Spleen (tissue), 11 donors: ENCODE measurements around the gene SMOC1. TPM values are rescaled to one million over a fixed set of nuclear protein-coding genes. Genes with fewer than 3 reads are reported as not detected.

Experiments
- DNase-seq: peaks from one replicate; pipeline ENCODE4 v3.0.0-alpha.2; 2020
- H3K27ac ChIP-seq, 8 donors: fragments of 200-600 bp; sonication (generic) in 7 of 8; 1 replicate in 4 of 8; 2 replicates in 4 of 8; pipeline versions ENCODE4 v1.5.0 to v1.8.0; 2016 to 2021; ENCODE audit warnings: inconsistent platforms in 4 of 8, mild to moderate bottlenecking in 4 of 8, moderate library complexity in 1 of 8
- H3K27me3 ChIP-seq, 7 donors: fragments of 200-600 bp; sonication (generic) in 6 of 7; replicated peaks in 1 of 7; 1 replicate in 4 of 7; 2 replicates in 3 of 7; pipeline versions ENCODE4 v1.5.0 to v1.8.0; 2016 to 2021; ENCODE audit warnings: inconsistent platforms in 3 of 7, mild to moderate bottlenecking in 1 of 7
- H3K36me3 ChIP-seq, 6 donors: fragments of 200-600 bp; sonication (generic) in 5 of 6; 1 replicate in 4 of 6; 2 replicates in 2 of 6; pipeline versions ENCODE4 v1.5.0 to v1.8.0; 2016 to 2021; ENCODE audit warnings: inconsistent platforms in 2 of 6
- H3K4me1 ChIP-seq, 6 donors: fragments of 200-600 bp; sonication (generic) in 5 of 6; 1 replicate in 3 of 6; 2 replicates in 3 of 6; pipeline versions ENCODE4 v1.5.0 to v1.8.0; 2016 to 2021; ENCODE audit warnings: inconsistent platforms in 3 of 6
- H3K4me3 ChIP-seq, 8 donors: fragments of 200-600 bp; sonication (generic) in 7 of 8; 1 replicate in 4 of 8; 2 replicates in 4 of 8; pipeline versions ENCODE4 v1.5.0 to v1.8.0; 2016 to 2021; ENCODE audit warnings: inconsistent platforms in 4 of 8, mild to moderate bottlenecking in 4 of 8, moderate library complexity in 2 of 8
- H3K9me3 ChIP-seq, 8 donors: fragments of 200-600 bp; sonication (generic) in 7 of 8; 1 replicate in 4 of 8; 2 replicates in 4 of 8; pipeline versions ENCODE4 v1.5.0 to v1.8.0; 2016 to 2021; ENCODE audit warnings: inconsistent platforms in 4 of 8
- CTCF ChIP-seq, 11 experiments: fragments of 200-600 bp in 7 of 11; fragments of 450-650 bp in 4 of 11; sonication (generic) in 4 of 11; IDR thresholded peaks in 8 of 11; conservative IDR thresholded peaks in 3 of 11; 1 replicate in 7 of 11; 2 replicates in 4 of 11; pipeline versions ENCODE4 v1.4.0 to v1.8.0; 2016 to 2021; ENCODE audit warnings: antibody characterized with exemption in 11 of 11, inconsistent platforms in 4 of 11, mild to moderate bottlenecking in 1 of 11
- POLR2A ChIP-seq, 3 donors: fragments of 450-650 bp; IDR thresholded peaks; one replicate each; pipeline ENCODE4 v1.5.1; 2017; ENCODE audit warnings: antibody characterized with exemption in 3 of 3, mild to moderate bottlenecking in 1 of 3
- POLR2AphosphoS5 ChIP-seq, 3 donors: sonication (generic); formaldehyde crosslinking; IDR thresholded peaks; one replicate each; pipeline ENCODE4 v1.5.1; 2017; ENCODE audit warnings: antibody characterized with exemption in 3 of 3
- WGBS, 5 donors: extraction: QIAGEN DNeasy Blood & Tissue Kit in 3 of 5; methylation state at CpG; one replicate each; pipeline versions ENCODE4 v1.1.5 to v1.1.7; 2013 to 2018; 5-methylcytosine and 5-hydroxymethylcytosine counted together
- intact Hi-C: fragments of 100-400 bp; cut with DNase I; formaldehyde crosslinking; loops from one replicate; pipeline ENCODE4 v1.15.0; 2023; ENCODE audit warnings: low total_unique reads
- polyA plus RNA-seq, 3 donors: library from polyadenylated mRNA; stranded (reverse); fragments of 200-250 nt; gene quantifications; one replicate each; pipeline ENCODE4 v1.2.1, GENCODE V29; 2013
- total RNA-seq, 7 donors: library from RNA; depleted of rRNA in 3 of 7; stranded (reverse); fragments of >200 nt in 3 of 7; fragmentation: NEBNext Ultra II Directional in 4 of 7; extraction: Animal tissue kit (Norgen Biotek cat#: 25700) in 4 of 7; gene quantifications; one replicate each; pipeline versions ENCODE4 v1.1.0 to v1.2.1, GENCODE V29; 2016 to 2021
- donor health status: healthy with polysubstance abuse.
- donor health status: DM: no; HTN: no; CAD: no; lungs with moderate emphysema.
- donor health status: DM: no; HTN: no; CAD: no.
- donor health status: Bipolar disorder and iron deficiency.
- donor health status: healthy.
- donor health status: DM: no; HTN: no; CAD: no.
- donor health status: DM: yes; HTN: yes; CAD: no.

Gene SMOC1
- total and polyA plus RNA-seq, 10 donors = 6.1 to 108 (median 29.6) TPM

GRCh38 chr14:69945347-69945746 is 66.1 kb downstream of the SMOC1 start:
- H3K27ac ChIP-seq = no peak overlapping the region
- H3K4me3 ChIP-seq = no peak overlapping the region
- peaks cover 0 to 34% (median 27%) of the 10 kb centered on the region in 8 donors for H3K9me3 ChIP-seq
- H3K36me3 ChIP-seq = no peaks in the 10 kb centered on the region
- H3K4me1 ChIP-seq = no peaks in the 10 kb centered on the region
- no peak for DNase-seq
- no peak for TF ChIP-seq CTCF (IDR thresholded peaks at IDR 0.05 in 8 of 11, conservative IDR thresholded peaks at IDR 0.05 in 3 of 11)
- TF ChIP-seq POLR2AphosphoS5 (IDR thresholded peaks at IDR 0.05) = no peak
- no peak for TF ChIP-seq POLR2A (IDR thresholded peaks at IDR 0.05)
- H3K27me3 ChIP-seq = peaks cover 0 to 28% (median 0%) of the 10 kb centered on the region in 7 donors
- WGBS, 5 donors = 56 to 86% (median 70%) methylated on average over 1 of the region's 1 CpG
- intact Hi-C loops = no loop called here

GRCh38 chr14:69945912-69946311 is 66.7 kb downstream of the SMOC1 start:
- Histone ChIP-seq H3K27ac (no peak overlapping the region), H3K36me3 (no peaks in the 10 kb centered on the region), H3K27me3 (peaks cover 0 to 27% (median 0%) of the 10 kb centered on the region in 7 donors), H3K9me3 (peaks cover 0 to 34% (median 27%) of the 10 kb centered on the region in 8 donors), H3K4me3 (no peak overlapping the region), H3K4me1 (no peaks in the 10 kb centered on the region)
- no peak for DNase-seq
- intact Hi-C loops = no loop called here
- TF ChIP-seq CTCF (IDR thresholded peaks at IDR 0.05 in 8 of 11, conservative IDR thresholded peaks at IDR 0.05 in 3 of 11) (no peak), POLR2A (IDR thresholded peaks at IDR 0.05) (no peak), POLR2AphosphoS5 (IDR thresholded peaks at IDR 0.05) (no peak)

GRCh38 chr14:69948351-69948750 is 69.1 kb downstream of the SMOC1 start:
- no peak for TF ChIP-seq CTCF (IDR thresholded peaks at IDR 0.05 in 8 of 11, conservative IDR thresholded peaks at IDR 0.05 in 3 of 11)
- TF ChIP-seq POLR2AphosphoS5 (IDR thresholded peaks at IDR 0.05) = no peak
- no peak for TF ChIP-seq POLR2A (IDR thresholded peaks at IDR 0.05)
- peaks cover 0 to 10% (median 0%) of the 10 kb centered on the region in 7 donors for H3K27me3 ChIP-seq
- peaks cover 0 to 34% (median 27%) of the 10 kb centered on the region in 8 donors for H3K9me3 ChIP-seq
- DNase-seq = no peak
- no peaks in the 10 kb centered on the region for H3K4me1 ChIP-seq
- no peak overlapping the region for H3K4me3 ChIP-seq
- WGBS, 5 donors = 73 to 79% (median 74%) methylated on average over 3 of the region's 3 CpGs
- no peak overlapping the region for H3K27ac ChIP-seq
- intact Hi-C loops = no loop called here
- no peaks in the 10 kb centered on the region for H3K36me3 ChIP-seq

GRCh38 chr14:69951263-69951662 is 72.0 kb downstream of the SMOC1 start:
- H3K27ac ChIP-seq = no peak overlapping the region
- TF ChIP-seq POLR2A (IDR thresholded peaks at IDR 0.05) = no peak
- TF ChIP-seq POLR2AphosphoS5 (IDR thresholded peaks at IDR 0.05) = no peak
- no peak for TF ChIP-seq CTCF (IDR thresholded peaks at IDR 0.05 in 8 of 11, conservative IDR thresholded peaks at IDR 0.05 in 3 of 11)
- no peak overlapping the region for H3K4me3 ChIP-seq
- no peaks in the 10 kb centered on the region for H3K36me3 ChIP-seq
- peaks cover 0 to 12% (median 4%) of the 10 kb centered on the region in 8 donors for H3K9me3 ChIP-seq
- intact Hi-C loops = no loop called here
- DNase-seq = no peak
- no peaks in the 10 kb centered on the region for H3K4me1 ChIP-seq
- peaks cover 0 to 20% (median 0%) of the 10 kb centered on the region in 7 donors for H3K27me3 ChIP-seq
- 87 to 97% (median 92%) methylated on average over 3 of the region's 3 CpGs for WGBS, 5 donors
